GM12872 (cell line): ENCODE data around the gene VWA5A.

Experiments used
- CTCF ChIP-seq: IDR thresholded peaks from 3 replicates; pipeline ENCODE4 v1.5.1; 2011; ENCODE audit warnings: low read depth, mild to moderate bottlenecking, low read length, moderate library complexity; ENCODE audit not compliant: insufficient read depth

VWA5A gene

GRCh38 chr11:124152770-124153407 lies 37.6 kb downstream of the VWA5A start:
- TF ChIP-seq CTCF: no peak

GRCh38 chr11:124153821-124154220 lies 38.6 kb downstream of the VWA5A start:
- no peak for TF ChIP-seq CTCF

- no peak for TF ChIP-seq CTCF
Observed at GRCh38 chr11:124159481-124159880, 44.2 kb downstream of the VWA5A start.

GRCh38 chr11:124160986-124161385 lies 45.7 kb downstream of the VWA5A start:
- no peak for TF ChIP-seq CTCF

- no peak for TF ChIP-seq CTCF
Observed at GRCh38 chr11:124167826-124168231, 52.6 kb downstream of the VWA5A start.

GRCh38 chr11:124168796-124169195 lies 53.5 kb downstream of the VWA5A start:
- TF ChIP-seq CTCF: no peak

- TF ChIP-seq CTCF: no peak
Observed at GRCh38 chr11:124170801-124171586, 55.7 kb downstream of the VWA5A start.
